ENCODE measurements around the gene KRTAP10-12.
A peak's percentile ranks its signal among the peaks of the same experiment; 100 is the strongest.
"Not testable (repeated sequence)": the region's sequence is repeated elsewhere in the genome, so short reads cannot be mapped to it uniquely, and the experiment has no call there.

The KRTAP10-12 gene

GRCh38 chr21:44670642-44671432 is 26.1 kb upstream of the KRTAP10-12 start:
- DNase-seq = no peak

- no peak for DNase-seq
These were observed 25.1 kb upstream of the KRTAP10-12 start for GRCh38 chr21:44671911-44672310.

- DNase-seq = no peak
These were observed 19.1 kb upstream of the KRTAP10-12 start for GRCh38 chr21:44677881-44678280.

- DNase-seq = no peak
These were observed 15.8 kb upstream of the KRTAP10-12 start for GRCh38 chr21:44681152-44681551.

- peak; percentile 92 for DNase-seq
These were observed 15.0 kb upstream of the KRTAP10-12 start, which contains the start of gene KRTAP12-1 for GRCh38 chr21:44681861-44682579. TSS of gene KRTAP12-1 (minus strand) at chr21:44682163. CDS start at chr21:44682123, 40 bp downstream.

GRCh38 chr21:44682580-44683151 is 14.3 kb upstream of the KRTAP10-12 start:
- no peak for DNase-seq

GRCh38 chr21:44684077-44684476 is 12.9 kb upstream of the KRTAP10-12 start:
- DNase-seq = no peak

- DNase-seq = no peak
These were observed 12.5 kb upstream of the KRTAP10-12 start for GRCh38 chr21:44684483-44684882.

GRCh38 chr21:44685050-44685449 is 11.9 kb upstream of the KRTAP10-12 start:
- DNase-seq = not testable (repeated sequence)

GRCh38 chr21:44686000-44686781 is 10.8 kb upstream of the KRTAP10-12 start:
- DNase-seq = no peak

GRCh38 chr21:44686843-44687561 is 10.0 kb upstream of the KRTAP10-12 start:
- no peak for DNase-seq

GRCh38 chr21:44687671-44688070 is 9.3 kb upstream of the KRTAP10-12 start:
- peak; percentile 33 for DNase-seq

GRCh38 chr21:44689740-44690139 is 7.2 kb upstream of the KRTAP10-12 start:
- DNase-seq = not testable (repeated sequence)

- DNase-seq = no peak
These were observed 5.3 kb upstream of the KRTAP10-12 start for GRCh38 chr21:44691686-44692085.

GRCh38 chr21:44692798-44693512 is 4.0 kb upstream of the KRTAP10-12 start:
- DNase-seq = no peak

- DNase-seq = no peak
These were observed 2.2 kb upstream of the KRTAP10-12 start for GRCh38 chr21:44694776-44695175.

- DNase-seq = no peak
These were observed 1.8 kb upstream of the KRTAP10-12 start for GRCh38 chr21:44695184-44695583.

- no peak for DNase-seq
These were observed 1.3 kb upstream of the KRTAP10-12 start for GRCh38 chr21:44695641-44696040.

GRCh38 chr21:44696572-44696971 is 400 bp upstream of the KRTAP10-12 start:
- no peak for DNase-seq

GRCh38 chr21:44697811-44698734 is 1.1 kb downstream of the KRTAP10-12 start:
- DNase-seq = no peak
